ENCODE measurements around the gene USP46.
A peak's percentile ranks its signal among the peaks of the same experiment; 100 is the strongest.

The USP46 gene

DNA sequence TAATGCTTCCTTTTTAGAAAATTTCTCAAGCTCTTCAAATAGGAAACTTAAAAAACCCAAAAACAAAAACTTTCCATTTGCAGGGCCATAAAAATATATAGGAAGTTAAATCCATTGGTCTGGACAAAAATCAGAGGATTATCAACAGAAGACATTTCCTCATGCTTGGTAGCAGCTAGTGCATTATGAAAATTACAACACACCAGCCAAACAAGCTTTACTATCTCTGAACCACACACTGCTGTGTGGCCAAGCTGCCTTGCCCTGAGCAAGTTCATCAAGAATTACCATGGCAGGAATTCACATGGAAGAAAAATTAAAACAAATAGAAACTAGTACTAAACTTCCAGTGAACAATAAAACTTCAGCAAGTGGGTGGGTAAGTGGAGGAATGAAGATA lies 3.6 kb downstream of the USP46 start:
- DNase-seq = peak; percentile 58

DNA sequence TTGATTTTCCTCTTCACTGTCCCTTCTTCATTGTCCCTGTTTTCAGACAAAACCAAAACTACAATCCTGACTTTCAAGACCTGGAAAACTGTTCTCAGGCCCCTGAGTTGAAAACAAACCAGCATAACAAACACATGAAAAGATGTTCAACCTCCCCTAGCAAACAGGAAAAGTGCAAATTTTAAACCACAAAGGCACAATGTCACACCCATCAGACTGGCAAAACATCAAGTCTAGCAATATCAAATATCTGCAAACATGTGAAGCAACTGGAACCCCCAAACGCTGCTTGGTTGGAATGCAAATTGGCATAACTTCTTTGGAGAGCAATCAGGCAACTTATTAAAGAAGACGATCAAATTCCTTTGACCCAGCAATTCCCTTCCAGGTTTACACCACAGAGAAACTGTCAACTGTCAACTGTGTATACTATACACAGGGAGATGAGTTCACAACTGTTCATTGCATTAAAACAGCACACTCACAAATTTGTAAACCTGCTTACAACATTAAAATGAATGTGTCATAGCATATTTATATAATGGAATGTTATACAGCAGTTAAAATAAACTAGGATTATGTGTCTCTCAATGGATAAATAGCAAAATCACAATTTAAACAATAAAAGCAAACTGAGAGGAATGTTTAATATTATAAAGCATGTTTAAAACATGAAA lies 7.0 kb downstream of the USP46 start:
- DNase-seq = peak; percentile 43

DNA sequence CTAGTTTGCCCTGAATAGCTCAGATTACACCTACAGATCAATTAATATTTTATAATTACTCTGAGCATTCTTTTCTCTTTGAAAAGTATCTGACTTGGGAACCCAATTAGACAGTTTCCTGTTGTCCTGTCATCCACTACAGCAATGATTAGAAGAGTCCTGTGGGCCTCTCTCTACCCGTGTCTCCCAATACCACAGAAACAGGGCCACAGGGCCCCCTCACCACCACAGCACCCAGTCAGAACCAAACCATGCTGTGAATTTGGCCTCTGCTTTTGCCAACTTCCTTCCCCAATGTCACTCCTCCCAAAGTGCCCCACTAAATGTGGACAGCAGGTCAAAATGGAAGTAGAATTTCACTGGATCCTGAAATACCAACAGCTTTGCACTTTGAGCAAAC lies 10.3 kb downstream of the USP46 start:
- no peak for DNase-seq

DNA sequence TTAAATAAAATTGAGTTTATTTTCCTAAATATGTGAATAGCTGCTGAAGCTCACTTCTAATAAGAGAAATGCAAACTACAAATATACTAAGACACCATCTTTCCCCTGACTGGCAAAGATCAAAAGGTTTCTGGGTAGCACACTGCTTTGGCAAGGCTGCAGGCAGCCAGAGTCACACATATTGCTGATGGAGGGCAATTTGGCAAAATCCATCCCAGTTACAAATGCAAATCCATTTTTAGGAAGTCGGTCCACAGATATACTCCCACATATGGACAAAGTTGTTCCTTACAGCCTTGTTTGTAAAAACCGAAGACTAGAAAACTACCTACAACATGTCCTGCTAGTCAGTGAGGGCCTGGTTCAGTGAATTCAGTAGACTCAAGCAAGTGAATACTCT lies 12.4 kb downstream of the USP46 start:
- no peak for DNase-seq

DNA sequence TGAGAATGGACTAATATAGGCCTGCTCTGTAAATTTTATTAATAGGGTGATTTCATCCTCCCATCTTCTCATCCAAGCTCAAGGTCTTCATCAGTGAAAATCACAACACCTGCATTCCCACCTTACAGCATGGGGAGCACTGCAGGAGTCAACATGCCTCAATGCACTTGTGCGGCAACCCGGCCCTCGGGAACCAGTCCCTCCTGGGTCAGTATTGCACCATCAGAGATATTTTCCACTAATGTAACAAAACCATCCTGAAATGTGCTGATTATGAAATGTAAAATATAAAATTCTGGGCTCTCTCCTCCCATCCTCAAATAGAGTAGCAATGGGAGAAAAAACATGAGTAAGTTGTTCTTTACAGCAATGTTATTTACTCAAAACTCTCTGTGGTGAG lies 13.0 kb downstream of the USP46 start:
- no peak for DNase-seq

DNA sequence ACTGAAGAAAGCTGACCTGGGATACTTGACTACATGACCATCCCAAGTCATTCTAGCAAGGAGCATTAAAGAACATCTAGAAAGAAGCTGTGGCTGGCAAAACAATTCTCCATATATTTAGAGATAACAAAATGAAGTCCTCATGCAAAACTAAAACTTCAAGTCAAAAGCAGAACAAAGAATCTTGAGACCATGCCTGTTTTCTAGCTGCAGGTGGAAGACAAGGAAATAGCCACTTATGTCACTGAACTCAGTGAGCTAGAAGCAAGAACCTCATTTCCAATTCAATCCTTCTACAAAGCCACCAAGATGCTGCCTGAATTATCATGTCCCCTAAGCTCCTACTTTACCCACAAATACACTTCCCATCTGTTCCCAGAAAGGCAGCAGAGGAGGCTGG lies 13.8 kb downstream of the USP46 start:
- DNase-seq = no peak

DNA sequence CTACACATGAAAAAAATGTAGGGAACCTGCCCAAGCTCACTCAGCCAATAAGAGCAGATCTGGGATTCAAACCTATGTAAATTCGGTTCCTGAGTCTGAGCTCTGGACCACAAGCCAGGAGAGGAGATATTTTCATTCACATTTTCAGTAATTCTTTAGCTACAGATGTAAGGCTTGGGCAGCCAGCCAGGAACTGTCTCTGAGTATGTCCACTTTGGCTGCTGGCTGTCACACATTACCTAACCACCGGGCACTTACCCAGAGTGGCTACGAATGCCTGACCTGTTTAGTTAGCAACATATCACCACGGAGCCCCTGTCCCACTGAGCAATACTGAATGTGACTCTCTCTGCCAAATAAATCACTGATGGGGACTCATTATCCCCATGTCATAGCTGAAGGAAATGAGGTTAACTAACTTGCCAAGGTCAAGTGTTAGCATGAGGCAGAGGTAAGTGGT lies 15.3 kb downstream of the USP46 start:
- DNase-seq = no peak

DNA sequence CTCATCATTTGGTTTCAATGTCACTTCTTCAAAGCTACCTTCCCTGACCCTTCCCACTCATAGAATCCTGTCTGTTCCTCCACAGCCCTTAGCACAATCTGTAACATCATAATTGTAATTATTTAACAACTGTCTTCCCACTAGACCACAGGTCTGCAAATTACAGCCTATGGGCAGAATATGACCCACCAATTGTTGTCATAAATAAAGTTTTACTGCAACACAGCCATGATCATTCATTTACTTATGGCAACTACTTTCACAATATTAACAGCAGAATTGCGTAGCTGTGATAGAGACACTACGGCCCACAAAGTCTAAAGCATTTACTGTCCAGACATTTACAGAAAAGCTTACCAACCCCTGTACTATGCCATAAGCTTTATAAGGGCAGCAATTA lies 15.9 kb downstream of the USP46 start:
- DNase-seq = no peak

DNA sequence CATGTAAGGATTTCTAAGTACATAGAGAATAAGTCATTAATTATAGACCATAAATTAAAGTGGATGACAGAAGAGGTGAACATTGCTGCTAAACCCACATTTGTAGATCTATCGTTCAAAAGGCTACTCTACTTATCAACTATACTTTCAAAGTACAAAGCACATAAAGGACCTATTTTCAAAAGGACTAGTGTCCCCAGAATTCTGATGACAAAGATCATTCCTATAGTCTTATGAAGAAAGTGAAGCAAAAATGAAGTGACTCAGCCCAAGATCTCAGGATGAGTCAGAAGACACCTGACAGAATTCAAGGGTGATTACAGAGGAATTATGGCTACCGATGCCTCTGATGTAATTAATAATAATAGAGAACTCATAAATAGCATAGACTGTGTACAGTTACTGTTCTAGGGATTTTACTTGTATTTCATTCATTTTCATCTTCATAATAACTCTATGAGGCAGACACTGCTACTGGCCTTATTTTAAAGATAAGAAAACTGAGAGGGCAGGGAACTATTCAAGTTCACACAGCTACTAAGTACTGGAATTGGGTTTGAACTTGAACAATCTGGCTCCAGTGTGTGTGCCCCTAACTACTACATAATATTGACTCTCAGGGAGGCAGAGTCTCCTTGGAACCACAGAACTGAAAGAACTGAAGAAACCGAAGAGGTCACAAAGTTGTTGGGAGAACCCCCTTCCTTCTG lies 17.1 kb downstream of the USP46 start:
- no peak for DNase-seq

DNA sequence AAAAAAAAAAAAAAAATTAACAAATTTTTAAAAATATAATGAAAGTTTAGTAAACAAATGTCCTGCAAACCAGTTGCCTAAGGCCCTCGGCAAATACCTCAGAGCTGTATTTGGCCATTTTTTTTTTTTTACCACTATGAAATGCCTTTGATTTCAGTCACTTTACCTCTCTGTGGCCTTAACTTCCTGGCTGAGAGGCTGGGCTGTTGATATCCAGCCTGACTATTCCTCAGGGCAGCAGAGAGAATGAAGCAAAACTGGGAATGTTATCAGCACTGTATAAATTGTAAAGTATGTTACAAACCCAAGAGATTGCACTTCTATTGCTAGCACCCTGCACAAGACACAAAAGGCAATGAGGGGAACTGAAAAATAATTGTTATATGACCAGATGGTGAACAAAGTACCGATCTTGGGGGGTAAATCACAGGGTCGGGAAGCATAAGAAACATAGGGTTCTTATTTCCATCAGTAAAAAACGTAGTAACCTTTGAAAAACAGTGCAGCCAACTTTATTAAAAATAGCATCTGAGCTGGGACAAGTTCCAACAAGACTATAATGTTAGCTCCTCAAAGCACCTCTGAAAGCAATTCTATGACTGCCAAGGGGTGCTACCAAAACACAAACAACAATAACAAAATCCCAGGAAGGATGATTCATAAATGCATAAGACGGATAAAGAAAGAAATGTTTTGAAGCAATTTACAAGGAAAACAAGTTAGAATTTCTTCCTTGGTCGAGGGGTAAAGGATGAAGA lies 18.1 kb downstream of the USP46 start:
- DNase-seq = no peak

DNA sequence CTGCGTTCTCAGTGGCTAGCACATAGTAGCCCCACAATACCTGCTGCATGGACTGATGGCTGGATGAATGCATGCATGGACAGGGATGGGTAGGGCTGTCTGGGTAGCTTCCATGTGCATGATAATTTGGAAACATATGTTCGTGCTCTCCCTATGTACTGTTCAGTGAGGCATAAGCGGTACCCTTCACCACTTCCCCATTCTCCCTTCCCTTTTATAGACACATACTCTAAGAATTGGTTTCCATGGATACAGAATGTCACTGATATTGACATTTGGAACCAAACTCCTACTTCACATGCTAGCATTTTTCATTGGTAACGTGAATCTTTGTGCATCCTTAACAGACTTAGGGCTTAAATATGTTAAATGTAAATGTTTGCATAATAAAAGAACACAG lies 20.4 kb downstream of the USP46 start:
- DNase-seq = no peak

DNA sequence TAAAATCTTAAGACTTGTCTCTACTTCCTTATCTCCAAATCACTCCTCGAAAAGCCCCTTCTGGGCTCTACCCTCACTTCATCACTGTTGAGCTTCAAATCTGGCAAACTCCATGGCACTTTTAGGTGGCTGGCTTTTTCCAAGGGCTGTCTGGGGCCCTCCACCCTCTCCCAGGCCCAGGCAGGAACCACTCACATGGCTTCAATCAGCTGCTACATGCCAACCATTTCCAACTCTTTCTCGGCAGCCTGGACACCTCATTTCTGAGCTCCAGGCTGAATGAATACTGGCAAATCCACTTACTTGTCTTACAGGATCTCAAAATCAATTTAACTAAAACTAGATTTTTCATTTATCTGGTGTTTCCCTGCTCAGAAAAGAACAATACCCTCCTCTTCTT lies 22.0 kb downstream of the USP46 start:
- DNase-seq = no peak

DNA sequence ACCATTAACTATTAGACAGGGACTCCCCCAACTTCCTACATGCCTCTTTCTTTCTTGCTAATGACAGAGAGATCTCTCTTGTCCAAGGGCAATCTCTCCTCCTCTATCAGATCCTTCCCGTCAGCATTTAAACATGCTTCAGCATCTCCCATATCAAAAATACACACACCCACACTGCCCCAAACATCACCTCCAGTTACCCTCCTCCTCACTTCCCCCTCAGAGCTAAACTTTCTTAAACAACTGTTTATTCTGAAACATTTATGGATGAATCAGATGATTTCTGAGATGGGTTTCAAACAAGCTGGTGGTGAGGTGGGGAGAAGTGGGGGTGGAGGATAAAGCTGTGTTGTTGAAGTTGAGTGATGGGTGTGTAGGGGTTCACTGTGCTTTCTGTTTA lies 23.5 kb downstream of the USP46 start:
- DNase-seq = no peak

DNA sequence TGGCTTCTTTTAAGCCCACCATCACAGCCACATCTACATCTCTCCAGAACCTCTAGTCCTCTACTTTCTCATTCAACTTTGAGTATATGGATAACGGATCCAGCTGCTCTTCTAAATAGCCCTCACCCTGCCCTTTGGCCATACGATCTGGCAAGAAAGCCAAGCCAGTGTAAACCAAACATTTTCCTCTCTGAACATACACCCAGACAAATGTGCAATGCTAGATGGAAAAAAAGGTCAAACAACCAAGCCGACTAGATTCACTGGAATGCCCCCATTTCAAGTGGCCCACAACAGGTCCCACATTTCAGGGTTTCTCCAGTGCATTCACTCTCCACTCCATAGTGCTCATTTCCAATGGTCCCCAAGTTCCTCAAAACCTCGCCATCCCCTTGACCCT lies 24.0 kb downstream of the USP46 start:
- no peak for DNase-seq

DNA sequence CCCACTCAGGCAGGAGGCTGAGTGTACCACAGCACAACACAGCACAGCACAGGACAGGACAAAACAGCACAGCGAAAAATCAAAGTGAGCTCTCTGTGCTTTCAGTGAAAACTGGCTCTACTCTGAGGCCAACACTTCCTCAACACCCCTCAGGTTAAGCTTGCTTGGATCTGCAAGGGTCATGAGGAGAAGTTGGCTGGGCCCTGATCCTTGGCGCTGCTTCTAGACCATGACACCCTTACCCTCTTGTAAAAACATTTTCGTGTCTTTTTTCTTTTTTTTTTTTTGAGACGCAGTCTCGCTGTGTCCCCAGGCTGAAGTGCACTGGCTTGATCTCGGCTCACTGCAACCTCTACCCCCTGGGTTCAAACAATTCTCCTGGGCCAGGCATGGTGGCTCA lies 25.3 kb downstream of the USP46 start:
- DNase-seq = no peak

DNA sequence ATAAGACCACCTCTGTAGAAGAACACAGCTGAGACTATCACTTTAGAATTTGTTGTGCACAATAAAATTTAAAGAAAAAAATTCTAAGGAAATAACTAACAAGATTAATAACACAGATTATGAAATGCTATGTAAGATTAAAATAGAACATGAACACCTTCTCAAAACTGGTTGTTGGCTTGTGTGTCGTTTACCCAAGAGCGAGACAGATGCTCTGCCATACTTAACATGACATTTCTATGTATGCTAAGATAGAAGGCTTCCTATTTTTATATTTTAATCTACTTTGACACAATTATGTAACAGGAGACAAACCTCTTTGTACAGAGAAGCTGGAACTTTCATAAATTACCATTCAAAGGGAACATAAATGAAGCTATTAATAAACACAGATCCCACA lies 30.1 kb downstream of the USP46 start:
- DNase-seq = no peak

DNA sequence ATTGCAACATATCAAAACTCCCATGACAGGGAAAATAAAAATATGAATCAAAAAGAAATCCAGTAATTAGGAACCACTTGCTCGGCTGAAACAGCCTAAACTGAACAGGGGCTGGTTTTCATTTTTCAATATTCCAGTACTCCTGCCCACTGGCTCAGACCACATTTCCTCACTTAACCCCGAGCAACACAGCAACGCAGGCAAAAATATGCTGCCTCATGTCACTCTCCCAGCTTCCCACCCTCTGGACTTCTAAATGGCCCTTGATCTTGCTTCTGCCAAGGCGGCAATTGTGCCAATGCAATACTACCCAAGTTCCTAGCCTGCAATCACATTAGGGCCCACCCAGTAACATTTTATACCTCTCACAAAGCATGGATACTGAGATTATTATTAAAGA lies 30.6 kb downstream of the USP46 start:
- no peak for DNase-seq

DNA sequence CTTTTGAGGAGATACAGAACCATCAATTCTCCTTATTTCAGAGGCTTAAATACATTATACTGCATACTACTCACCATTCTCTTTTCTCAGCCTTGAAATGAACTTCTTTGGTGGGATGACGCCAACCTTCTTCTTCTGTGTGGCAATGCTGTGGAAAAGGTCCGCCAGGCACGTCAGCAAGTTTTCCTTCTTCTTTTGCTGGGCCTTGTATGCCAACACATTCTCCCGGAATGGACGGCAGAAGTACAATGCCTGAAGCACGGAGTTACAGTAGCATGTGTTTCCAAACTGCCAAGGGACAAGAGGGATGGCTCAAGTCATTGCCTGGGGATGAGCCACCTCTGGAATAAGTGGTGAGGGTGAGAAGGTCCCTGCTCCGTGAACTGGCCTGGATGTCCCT lies 31.2 kb downstream of the USP46 start:
- no peak for DNase-seq

DNA sequence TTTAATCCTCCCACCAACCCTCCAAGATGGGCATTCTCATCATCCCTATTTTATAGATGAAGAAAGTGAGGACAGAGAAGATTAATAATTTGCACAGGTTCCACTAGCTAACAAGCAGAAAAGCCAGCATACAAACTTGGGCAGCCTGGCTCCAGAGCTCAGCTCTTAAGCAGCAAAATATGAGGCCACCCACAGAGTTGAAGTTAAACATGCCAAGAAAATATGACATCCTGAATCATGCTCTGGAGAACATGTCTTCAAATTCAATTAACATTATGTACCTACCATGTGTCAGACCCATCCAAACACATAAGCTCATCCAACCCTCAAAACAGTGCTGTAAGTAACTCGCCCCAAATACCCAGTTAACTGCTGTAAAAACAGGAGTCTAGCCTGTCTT lies 33.9 kb downstream of the USP46 start:
- no peak for DNase-seq

DNA sequence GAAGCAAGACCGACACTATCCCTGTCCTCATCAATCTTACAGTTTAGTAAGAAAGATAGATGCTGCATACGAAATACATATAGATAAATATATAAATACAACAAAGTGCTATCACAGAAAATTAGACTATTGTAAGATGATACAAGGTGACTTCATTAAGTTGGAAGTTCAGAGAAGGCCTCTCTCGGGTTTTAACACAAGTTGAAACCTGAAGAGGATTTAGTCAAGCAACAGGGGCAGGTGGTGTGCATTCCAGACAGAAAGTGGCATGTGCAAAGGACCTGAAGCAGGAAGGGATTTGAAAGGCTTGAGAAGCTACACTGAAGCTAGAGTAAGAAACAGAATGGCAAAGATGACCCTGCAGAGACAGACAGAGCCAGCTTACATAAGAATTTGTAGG lies 36.5 kb downstream of the USP46 start:
- no peak for DNase-seq

DNA sequence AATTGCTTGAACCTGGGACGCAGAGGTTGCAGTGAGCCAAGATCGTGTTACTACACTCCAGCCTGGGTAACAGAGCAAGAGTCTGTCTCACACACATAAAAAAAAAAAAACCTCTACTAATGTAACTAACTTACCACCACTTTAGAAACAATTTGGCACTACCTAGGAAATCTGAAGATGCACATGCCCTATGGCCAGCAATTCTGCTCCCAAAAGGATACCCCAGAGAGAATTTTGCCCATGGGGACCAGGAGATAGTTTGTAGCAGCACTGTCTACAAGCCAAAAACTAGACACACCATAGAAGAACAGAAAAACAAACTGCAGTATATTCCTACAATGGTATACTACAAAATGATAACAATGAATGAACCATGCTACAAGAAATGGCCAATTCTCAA lies 37.5 kb downstream of the USP46 start:
- DNase-seq = no peak

DNA sequence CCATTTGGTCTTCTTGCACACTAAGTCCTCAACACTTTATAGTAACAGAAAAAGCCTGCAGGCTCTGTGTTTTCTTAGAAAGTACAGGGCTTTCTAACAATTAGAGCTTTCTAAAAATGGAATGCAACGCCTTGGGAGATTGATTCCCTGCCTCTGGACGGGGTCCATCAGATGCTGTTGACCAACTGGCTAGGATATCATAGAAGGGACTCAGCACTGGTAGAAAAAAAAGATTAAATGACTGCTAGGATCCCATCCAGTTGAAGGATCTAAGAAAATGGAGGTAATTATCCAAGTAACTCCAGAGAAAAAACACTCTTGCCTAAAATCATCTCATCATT lies 39.5 kb downstream of the USP46 start:
- no peak for DNase-seq

DNA sequence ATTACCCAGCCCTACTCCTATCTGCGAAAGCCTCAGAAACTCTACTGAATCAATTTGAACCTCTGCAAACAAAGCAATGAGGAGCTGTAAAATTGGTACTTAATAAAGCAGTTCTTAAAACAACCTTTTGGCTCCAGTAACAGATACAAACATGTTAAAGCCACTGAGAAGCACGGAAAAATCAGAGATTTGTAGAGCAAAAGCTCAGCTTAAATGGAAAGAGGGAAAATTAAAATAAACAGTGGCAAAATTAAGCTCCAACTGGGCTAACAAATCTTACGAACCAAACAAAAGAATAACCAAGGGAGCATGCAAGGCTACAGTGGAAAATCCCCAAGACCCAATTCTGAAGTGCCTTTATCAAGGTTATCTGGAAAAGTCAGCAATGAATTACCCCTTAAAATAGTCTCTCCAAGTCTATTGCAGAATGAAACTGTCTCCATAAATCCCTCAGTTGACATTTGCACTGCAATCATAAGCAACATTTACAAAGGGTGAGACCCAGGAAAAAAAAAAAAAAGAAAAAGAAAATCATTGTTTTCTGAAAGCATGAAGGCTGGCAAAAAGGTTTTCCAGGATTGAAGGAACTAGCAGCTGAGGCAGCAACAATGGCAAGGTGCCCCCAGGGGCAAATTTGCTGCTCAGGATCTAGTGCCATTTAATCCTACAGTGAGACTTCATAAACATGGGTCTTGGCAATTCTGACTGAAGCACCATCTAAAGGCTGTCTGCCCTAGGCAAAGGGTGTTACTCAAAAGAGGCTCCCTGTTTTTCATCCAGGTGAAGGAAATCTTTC lies 40.1 kb downstream of the USP46 start:
- DNase-seq = no peak
